Activated T-cell treated with anti-CD3 and anti-CD28 coated beads, Interleukin-2, amount 50 U/mL, for 48 hours (primary cell): ENCODE measurements around the gene AQP6.

Experiments used
- DNase-seq, 2 experiments: peaks; one replicate each; pipeline ENCODE4 v3.0.0-alpha.2; 2020

Gene AQP6

GRCh38 chr12:49956663-49957569, 15.8 kb upstream of the AQP6 start:
- DNase-seq, result no peak

GRCh38 chr12:49957570-49957967, 15.2 kb upstream of the AQP6 start:
- DNase-seq, result no peak

- no peak for DNase-seq
These were observed 12.9 kb upstream of the AQP6 start for GRCh38 chr12:49959685-49960473.

- DNase-seq, result no peak
These were observed 12.2 kb upstream of the AQP6 start for GRCh38 chr12:49960474-49961110.

- DNase-seq, result no peak
These were observed 11.4 kb upstream of the AQP6 start, which contains the start of gene AQP5 for GRCh38 chr12:49961111-49961922. Gene AQP5, plus strand, starts transcription at chr12:49961872. Its CDS starts 146 bp downstream, at chr12:49962018.

GRCh38 chr12:49961993-49962764, 10.6 kb upstream of the AQP6 start:
- no peak for DNase-seq

GRCh38 chr12:49962861-49963765, 9.6 kb upstream of the AQP6 start:
- DNase-seq, result no peak

- DNase-seq, result no peak
These were observed 8.6 kb upstream of the AQP6 start for GRCh38 chr12:49963976-49964815.

GRCh38 chr12:49964849-49965624, 7.7 kb upstream of the AQP6 start:
- DNase-seq, result no peak

GRCh38 chr12:49965836-49966235, 6.9 kb upstream of the AQP6 start:
- DNase-seq, result no peak

GRCh38 chr12:49966511-49967041, 6.2 kb upstream of the AQP6 start:
- no peak for DNase-seq

- DNase-seq, result peak; percentile 97 to 98
These were observed 5.5 kb upstream of the AQP6 start for GRCh38 chr12:49967042-49967776.

GRCh38 chr12:49967777-49968250, 4.9 kb upstream of the AQP6 start:
- no peak for DNase-seq

- DNase-seq, result no peak
These were observed 4.3 kb upstream of the AQP6 start for GRCh38 chr12:49968471-49968870.

- DNase-seq, result no peak
These were observed 3.7 kb upstream of the AQP6 start for GRCh38 chr12:49969027-49969426.

- DNase-seq, result no peak
These were observed 2.9 kb upstream of the AQP6 start for GRCh38 chr12:49969651-49970429.

- DNase-seq, result no peak
These were observed 2.1 kb upstream of the AQP6 start for GRCh38 chr12:49970658-49971057.
